H1 (cell line): ENCODE results near the gene KLK5.

Experiments
- BRCA1 ChIP-seq: IDR thresholded peaks from 2 replicates; pipeline ENCODE4 v1.6.1; 2012; ENCODE audit warnings: low read depth, low read length, improper control_type of control experiment
- EZH2 ChIP-seq: fragments of 200-600 bp; sonication (generic); IDR thresholded peaks from 2 replicates; pipeline ENCODE4 v1.7.1; 2012; ENCODE audit warnings: low read depth, mild to moderate bottlenecking, moderate library complexity, low read length, inconsistent platforms; ENCODE audit not compliant: severe bottlenecking
- GABPA ChIP-seq: IDR thresholded peaks from 2 replicates; pipeline ENCODE4 v1.6.1; 2011; ENCODE audit warnings: mild to moderate bottlenecking, low read length, moderate library complexity, borderline replicate concordance; ENCODE audit not compliant: insufficient read depth
- HDAC6 ChIP-seq: IDR thresholded peaks from one replicate; pipeline ENCODE4 v1.7.1; 2012; ENCODE audit warnings: low read depth, mild to moderate bottlenecking, inconsistent platforms, low read length, moderate library complexity
- KDM1A ChIP-seq: fragments of 200-600, 300-600 bp; sonication (generic); IDR thresholded peaks from 2 replicates; pipeline ENCODE4 v1.7.1; 2016; ENCODE audit warnings: mild to moderate bottlenecking, low read length, borderline replicate concordance
- MAFK ChIP-seq: IDR thresholded peaks from 2 replicates; pipeline ENCODE4 v1.6.1; 2012; ENCODE audit warnings: low read depth, mild to moderate bottlenecking, improper control_type of control experiment, low read length
- POLR2A ChIP-seq, 2 experiments: IDR thresholded peaks; 1 replicate in 1 of 2; 2 replicates in 1 of 2; pipeline ENCODE4 v1.6.1; 2011; ENCODE audit warnings: low read depth in 2 of 2, low read length in 2 of 2, mild to moderate bottlenecking in 2 of 2; ENCODE audit errors: control extremely low read depth in 1 of 2
- RBBP5 ChIP-seq: IDR thresholded peaks from 2 replicates; pipeline ENCODE4 v1.7.1; 2012; ENCODE audit warnings: low read depth, mild to moderate bottlenecking, inconsistent platforms, low read length, moderate library complexity, borderline replicate concordance
- TF ChIP-seq, protein P1 (sequence below), 3 experiments: IDR thresholded peaks; 1 replicate in 2 of 3; 2 replicates in 1 of 3; pipeline versions ENCODE4 v1.5.1 to v1.6.1; 2011; ENCODE audit warnings: low read length in 3 of 3, mild to moderate bottlenecking in 3 of 3, inconsistent platforms in 2 of 3, low read depth in 1 of 3, moderate library complexity in 1 of 3; ENCODE audit not compliant: insufficient read depth in 1 of 3; ENCODE audit errors: control extremely low read depth in 1 of 3
- TF ChIP-seq, protein P2 (sequence below): IDR thresholded peaks from 2 replicates; pipeline ENCODE4 v1.6.1; 2012; ENCODE audit warnings: inconsistent platforms
- TF ChIP-seq, protein P3 (sequence below): IDR thresholded peaks from 2 replicates; pipeline ENCODE4 v1.6.1; 2012; ENCODE audit warnings: low read length, inconsistent platforms

GRCh38 chr19:50969413-50969760 lies 16.5 kb upstream of the KLK5 start, which contains the start of gene KLK6:
- TF ChIP-seq HDAC6 (no peak), GABPA (no peak), BRCA1 (no peak), POLR2A (IDR thresholded peaks at IDR 0.05; ENCODE audit: control extremely low read depth in 1 of 2, low read depth in 2 of 2, low read length in 2 of 2) (no peak), MAFK (no peak), RBBP5 (no peak), KDM1A (no peak), EZH2 (no peak)
- TF ChIP-seq, protein P1, sequence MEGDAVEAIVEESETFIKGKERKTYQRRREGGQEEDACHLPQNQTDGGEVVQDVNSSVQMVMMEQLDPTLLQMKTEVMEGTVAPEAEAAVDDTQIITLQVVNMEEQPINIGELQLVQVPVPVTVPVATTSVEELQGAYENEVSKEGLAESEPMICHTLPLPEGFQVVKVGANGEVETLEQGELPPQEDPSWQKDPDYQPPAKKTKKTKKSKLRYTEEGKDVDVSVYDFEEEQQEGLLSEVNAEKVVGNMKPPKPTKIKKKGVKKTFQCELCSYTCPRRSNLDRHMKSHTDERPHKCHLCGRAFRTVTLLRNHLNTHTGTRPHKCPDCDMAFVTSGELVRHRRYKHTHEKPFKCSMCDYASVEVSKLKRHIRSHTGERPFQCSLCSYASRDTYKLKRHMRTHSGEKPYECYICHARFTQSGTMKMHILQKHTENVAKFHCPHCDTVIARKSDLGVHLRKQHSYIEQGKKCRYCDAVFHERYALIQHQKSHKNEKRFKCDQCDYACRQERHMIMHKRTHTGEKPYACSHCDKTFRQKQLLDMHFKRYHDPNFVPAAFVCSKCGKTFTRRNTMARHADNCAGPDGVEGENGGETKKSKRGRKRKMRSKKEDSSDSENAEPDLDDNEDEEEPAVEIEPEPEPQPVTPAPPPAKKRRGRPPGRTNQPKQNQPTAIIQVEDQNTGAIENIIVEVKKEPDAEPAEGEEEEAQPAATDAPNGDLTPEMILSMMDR (IDR thresholded peaks at IDR 0.05; ENCODE audit: control extremely low read depth in 1 of 3, insufficient read depth in 1 of 3, low read depth in 1 of 3, low read length in 3 of 3) = no peak
- TF ChIP-seq, protein P2, sequence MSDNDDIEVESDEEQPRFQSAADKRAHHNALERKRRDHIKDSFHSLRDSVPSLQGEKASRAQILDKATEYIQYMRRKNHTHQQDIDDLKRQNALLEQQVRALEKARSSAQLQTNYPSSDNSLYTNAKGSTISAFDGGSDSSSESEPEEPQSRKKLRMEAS = no peak
- TF ChIP-seq, protein P3, sequence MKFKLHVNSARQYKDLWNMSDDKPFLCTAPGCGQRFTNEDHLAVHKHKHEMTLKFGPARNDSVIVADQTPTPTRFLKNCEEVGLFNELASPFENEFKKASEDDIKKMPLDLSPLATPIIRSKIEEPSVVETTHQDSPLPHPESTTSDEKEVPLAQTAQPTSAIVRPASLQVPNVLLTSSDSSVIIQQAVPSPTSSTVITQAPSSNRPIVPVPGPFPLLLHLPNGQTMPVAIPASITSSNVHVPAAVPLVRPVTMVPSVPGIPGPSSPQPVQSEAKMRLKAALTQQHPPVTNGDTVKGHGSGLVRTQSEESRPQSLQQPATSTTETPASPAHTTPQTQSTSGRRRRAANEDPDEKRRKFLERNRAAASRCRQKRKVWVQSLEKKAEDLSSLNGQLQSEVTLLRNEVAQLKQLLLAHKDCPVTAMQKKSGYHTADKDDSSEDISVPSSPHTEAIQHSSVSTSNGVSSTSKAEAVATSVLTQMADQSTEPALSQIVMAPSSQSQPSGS = no peak
